Epithelial cell of proximal tubule (primary cell): ENCODE results near the gene RGS9BP. TPM values are rescaled to one million over a fixed set of nuclear protein-coding genes. Genes with fewer than 3 reads are reported as not detected.
"Not testable (repeated sequence)": the region's sequence is repeated elsewhere in the genome, so short reads cannot be mapped to it uniquely, and the experiment has no call there.

Experiments used
- DNase-seq: peaks from one replicate; pipeline ENCODE4 v3.0.0-alpha.2; 2011; ENCODE audit warnings: low read depth
- H3K4me3 ChIP-seq: 2 replicates; pipeline ENCODE4 v1.5.1; 2011; ENCODE audit warnings: low read depth, mild to moderate bottlenecking, low read length
- CTCF ChIP-seq: conservative IDR thresholded peaks from 2 replicates; pipeline ENCODE4 v1.5.1; 2012; ENCODE audit warnings: low read depth, mild to moderate bottlenecking, low read length
- total RNA-seq: library from RNA; depleted of rRNA; stranded (reverse); fragments of >200 nt; gene quantifications from 2 replicates; pipeline ENCODE4 v1.2.3, GENCODE V29; 2015

The RGS9BP gene
- total RNA-seq, 1 donor from 2014 or later, result 0.12 TPM

GRCh38 chr19:32696771-32697170 lies 21.1 kb downstream of the RGS9BP start:
- H3K4me3 ChIP-seq, DNase-seq: not testable (repeated sequence)

DNA sequence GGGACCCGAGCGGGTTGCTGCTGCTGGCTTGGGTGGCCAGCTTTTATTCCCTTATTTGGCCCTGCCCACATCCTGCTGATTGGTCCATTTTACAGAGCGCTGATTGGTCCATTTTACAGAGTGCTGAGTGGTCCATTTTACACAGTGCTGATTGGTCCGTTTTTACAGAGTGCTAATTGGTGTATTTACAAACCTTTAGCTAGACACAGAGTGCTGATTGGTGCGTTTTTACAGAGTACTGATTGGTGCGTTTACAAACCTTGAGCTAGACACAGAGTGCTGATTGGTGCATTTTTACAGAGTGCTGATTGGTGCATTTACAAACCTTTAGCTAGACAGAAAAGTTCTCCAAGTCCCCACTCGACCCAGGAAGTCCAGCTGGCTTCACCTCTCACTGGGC lies 24.5 kb downstream of the RGS9BP start:
- H3K4me3 ChIP-seq, DNase-seq: not testable (repeated sequence)

- no peak for TF ChIP-seq CTCF
- no peak for DNase-seq
- H3K4me3 ChIP-seq, result no peak overlapping the region
Observed at GRCh38 chr19:32702010-32702409, 26.4 kb downstream of the RGS9BP start.

DNA sequence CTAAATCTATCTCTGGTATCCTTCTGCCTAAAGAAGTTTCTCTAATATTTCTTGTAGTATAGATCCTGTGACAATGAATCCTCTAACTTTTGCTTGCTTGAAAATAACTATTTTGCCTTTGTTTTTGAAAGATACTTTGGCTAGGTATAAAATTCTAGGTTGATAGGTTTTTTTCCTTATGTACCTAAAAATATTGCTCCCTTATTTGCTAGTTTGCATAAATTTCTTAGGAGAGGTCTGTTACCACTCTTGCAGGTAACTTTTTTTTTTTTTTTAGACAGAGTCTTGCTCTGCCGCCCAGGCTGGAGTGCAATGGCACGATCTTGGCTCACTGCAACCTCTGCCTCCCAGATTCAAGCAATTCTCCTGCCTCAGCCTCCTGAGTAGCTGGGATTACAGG lies 28.4 kb downstream of the RGS9BP start:
- H3K4me3 ChIP-seq, DNase-seq: not testable (repeated sequence)

GRCh38 chr19:32708457-32708856 lies 32.8 kb downstream of the RGS9BP start:
- no peak for DNase-seq
- no peak overlapping the region for H3K4me3 ChIP-seq
- no peak for TF ChIP-seq CTCF

- H3K4me3 ChIP-seq, result no peak overlapping the region
- TF ChIP-seq CTCF, result no peak
Observed at GRCh38 chr19:32709032-32709431, 33.4 kb downstream of the RGS9BP start.

GRCh38 chr19:32711747-32712146 lies 36.1 kb downstream of the RGS9BP start:
- no peak overlapping the region for H3K4me3 ChIP-seq
- no peak for DNase-seq
- TF ChIP-seq CTCF, result no peak

More at GRCh38 chr19:32709032-32709431, 33.4 kb downstream of the RGS9BP start:
- no peak for DNase-seq

- not testable (repeated sequence) for DNase-seq, H3K4me3 ChIP-seq
Observed at GRCh38 chr19:32716203-32716602, 40.6 kb downstream of the RGS9BP start.

DNA sequence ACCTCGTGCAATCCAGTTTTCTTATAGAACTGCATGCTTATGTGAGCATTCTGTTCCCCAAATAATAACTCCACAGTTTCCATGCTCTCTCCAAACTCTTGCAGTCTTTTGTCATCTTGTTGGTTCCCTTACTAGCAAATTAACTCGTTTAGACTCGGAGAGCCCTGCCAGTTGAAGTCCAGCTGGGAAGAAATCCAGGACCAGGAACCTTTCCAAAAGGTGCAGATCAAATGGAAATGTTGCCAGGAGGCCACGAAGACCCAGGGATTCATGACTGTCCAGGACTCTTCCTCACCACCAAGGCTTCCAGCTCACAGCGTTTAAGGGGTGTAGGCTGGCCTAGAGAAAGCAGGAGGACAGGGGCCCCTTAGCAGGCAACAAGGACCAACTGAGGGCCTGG lies 41.8 kb downstream of the RGS9BP start:
- TF ChIP-seq CTCF, result no peak
- H3K4me3 ChIP-seq, result no peak overlapping the region
- no peak for DNase-seq
